Measurements from ENCODE around the gene PARS2. TPM values are rescaled to one million over a fixed set of nuclear protein-coding genes. Genes with fewer than 3 reads are reported as not detected.

Gene PARS2
- total RNA-seq, 2 experiments from 2014 or later, result 5.3 to 7.6 TPM

Other genes starting within 250 kb of the PARS2 start
- gene ACOT11, start 216.3 kb downstream of the PARS2 start, total RNA-seq (2014; rRNA removed; shearing (Covaris generic)), result not detected in 2 replicates
- 0.33 TPM in 1 of 2 replicates, not detected in the other for gene ACOT11, start 216.3 kb downstream of the PARS2 start, total RNA-seq (2022)
- gene FAM151A, start 141.0 kb downstream of the PARS2 start, total RNA-seq (2014; rRNA removed; shearing (Covaris generic)), result not detected in 2 replicates
- not detected in 2 replicates for gene FAM151A, start 141.0 kb downstream of the PARS2 start, total RNA-seq (2022)
- not detected in 2 replicates for gene MROH7, start 122.7 kb downstream of the PARS2 start, total RNA-seq (2014; rRNA removed; shearing (Covaris generic))
- not detected in 2 replicates for gene MROH7, start 122.7 kb downstream of the PARS2 start, total RNA-seq (2022)
- 20.7 and 26.1 TPM in 2 replicates for gene TTC4, start 48.7 kb downstream of the PARS2 start, total RNA-seq (2014; rRNA removed; shearing (Covaris generic))
- 23.0 and 24.3 TPM in 2 replicates for gene TTC4, start 48.7 kb downstream of the PARS2 start, total RNA-seq (2022)
- not detected in 2 replicates for gene TTC22, start 36.8 kb upstream of the PARS2 start, total RNA-seq (2014; rRNA removed; shearing (Covaris generic))
- not detected in 2 replicates for gene TTC22, start 36.8 kb upstream of the PARS2 start, total RNA-seq (2022)
- gene DHCR24, start 122.7 kb upstream of the PARS2 start, total RNA-seq (2014; rRNA removed; shearing (Covaris generic)), result 40.5 and 45.7 TPM in 2 replicates
- gene DHCR24, start 122.7 kb upstream of the PARS2 start, total RNA-seq (2022), result 84.4 and 93.6 TPM in 2 replicates
- gene TMEM61, start 216.1 kb upstream of the PARS2 start, total RNA-seq (2014; rRNA removed; shearing (Covaris generic)), result not detected in 2 replicates
- gene TMEM61, start 216.1 kb upstream of the PARS2 start, total RNA-seq (2022), result not detected in 2 replicates
- not detected in 2 replicates for gene BSND, start 234.4 kb upstream of the PARS2 start, total RNA-seq (2014; rRNA removed; shearing (Covaris generic))
- gene BSND, start 234.4 kb upstream of the PARS2 start, total RNA-seq (2022), result not detected in 2 replicates

Data from OCI-LY7 (cell line).